OCI-LY3 (cell line): ENCODE results near the gene FBXO11.

Source experiments
- EZH2phosphoT487 ChIP-seq: fragments of 200-600 bp; shearing (Covaris generic); IDR thresholded peaks from 2 replicates; pipeline ENCODE4 v1.6.1; 2018; ENCODE audit warnings: antibody characterized with exemption, mixed run types, low read depth
- TF ChIP-seq, protein P1 (sequence below): fragments of 200-600, 300-600 bp; sonication (generic); IDR thresholded peaks from 2 replicates; pipeline ENCODE4 v1.5.1; 2014; ENCODE audit warnings: antibody characterized with exemption, low read length, low read depth

- TF ChIP-seq, protein P1, sequence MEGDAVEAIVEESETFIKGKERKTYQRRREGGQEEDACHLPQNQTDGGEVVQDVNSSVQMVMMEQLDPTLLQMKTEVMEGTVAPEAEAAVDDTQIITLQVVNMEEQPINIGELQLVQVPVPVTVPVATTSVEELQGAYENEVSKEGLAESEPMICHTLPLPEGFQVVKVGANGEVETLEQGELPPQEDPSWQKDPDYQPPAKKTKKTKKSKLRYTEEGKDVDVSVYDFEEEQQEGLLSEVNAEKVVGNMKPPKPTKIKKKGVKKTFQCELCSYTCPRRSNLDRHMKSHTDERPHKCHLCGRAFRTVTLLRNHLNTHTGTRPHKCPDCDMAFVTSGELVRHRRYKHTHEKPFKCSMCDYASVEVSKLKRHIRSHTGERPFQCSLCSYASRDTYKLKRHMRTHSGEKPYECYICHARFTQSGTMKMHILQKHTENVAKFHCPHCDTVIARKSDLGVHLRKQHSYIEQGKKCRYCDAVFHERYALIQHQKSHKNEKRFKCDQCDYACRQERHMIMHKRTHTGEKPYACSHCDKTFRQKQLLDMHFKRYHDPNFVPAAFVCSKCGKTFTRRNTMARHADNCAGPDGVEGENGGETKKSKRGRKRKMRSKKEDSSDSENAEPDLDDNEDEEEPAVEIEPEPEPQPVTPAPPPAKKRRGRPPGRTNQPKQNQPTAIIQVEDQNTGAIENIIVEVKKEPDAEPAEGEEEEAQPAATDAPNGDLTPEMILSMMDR, result no peak
- TF ChIP-seq EZH2phosphoT487, result no peak
Measured at GRCh38 chr2:47908682-47909081, 2.4 kb upstream of the FBXO11 start.
